ENCODE results near the gene UQCR10. TPM values are rescaled to one million over a fixed set of nuclear protein-coding genes. Genes with fewer than 3 reads are reported as not detected.

The UQCR10 gene
- total and polyA plus RNA-seq, 2 donors = 59.6 to 155 TPM

GRCh38 chr22:29786031-29786430, 18.9 kb downstream of the UQCR10 start:
- Histone ChIP-seq H3K4me3 (ENCODE audit: low read depth, low read length) (no peak overlapping the region), H3K36me3 (ENCODE audit: insufficient read depth) (peaks cover 2% of the 10 kb centered on the region), H3K4me1 (ENCODE audit: insufficient read depth) (no peaks in the 10 kb centered on the region), H3K27ac (ENCODE audit: low read depth) (no peak overlapping the region)
- WGBS = 49% methylated on average over 5 of the region's 5 CpGs
- DNase-seq (ENCODE audit: extremely low spot score) = no peak

- Histone ChIP-seq H3K4me1 (ENCODE audit: insufficient read depth) (no peaks in the 10 kb centered on the region), H3K36me3 (ENCODE audit: insufficient read depth) (peaks cover 7% of the 10 kb centered on the region), H3K27ac (ENCODE audit: low read depth) (no peak overlapping the region), H3K4me3 (ENCODE audit: low read depth, low read length) (no peak overlapping the region)
- WGBS = 75% methylated on average over 9 of the region's 9 CpGs
- no peak for DNase-seq (ENCODE audit: extremely low spot score)
These were observed 20.3 kb downstream of the UQCR10 start for GRCh38 chr22:29787371-29787980.

GRCh38 chr22:29788339-29789279, 21.4 kb downstream of the UQCR10 start:
- 87% methylated on average over 27 of the region's 27 CpGs for WGBS
- H3K4me3 ChIP-seq (ENCODE audit: low read depth, low read length) = no peak overlapping the region
- no peaks in the 10 kb centered on the region for H3K4me1 ChIP-seq (ENCODE audit: insufficient read depth)
- DNase-seq (ENCODE audit: extremely low spot score) = no peak
- H3K27ac ChIP-seq (ENCODE audit: low read depth) = no peak overlapping the region
- H3K36me3 ChIP-seq (ENCODE audit: insufficient read depth) = peaks cover 13% of the 10 kb centered on the region

- no peak for DNase-seq (ENCODE audit: extremely low spot score)
- Histone ChIP-seq H3K4me3 (ENCODE audit: low read depth, low read length) (no peak overlapping the region), H3K4me1 (ENCODE audit: insufficient read depth) (no peaks in the 10 kb centered on the region), H3K36me3 (ENCODE audit: insufficient read depth) (peaks cover 13% of the 10 kb centered on the region), H3K27ac (ENCODE audit: low read depth) (no peak overlapping the region)
- 92% methylated on average over 5 of the region's 5 CpGs for WGBS
These were observed 22.9 kb downstream of the UQCR10 start for GRCh38 chr22:29790061-29790460.

GRCh38 chr22:29793396-29793795, 26.2 kb downstream of the UQCR10 start:
- H3K27ac ChIP-seq (ENCODE audit: low read depth) = no peak overlapping the region
- WGBS = 96% methylated on average over 17 of the region's 17 CpGs
- no peak for DNase-seq (ENCODE audit: extremely low spot score)
- no peaks in the 10 kb centered on the region for H3K4me1 ChIP-seq (ENCODE audit: insufficient read depth)
- no peak overlapping the region for H3K4me3 ChIP-seq (ENCODE audit: low read depth, low read length)
- H3K36me3 ChIP-seq (ENCODE audit: insufficient read depth) = peaks cover 11% of the 10 kb centered on the region

GRCh38 chr22:29795663-29796062, 28.5 kb downstream of the UQCR10 start:
- H3K36me3 ChIP-seq (ENCODE audit: insufficient read depth) = peaks cover 12% of the 10 kb centered on the region
- no peak overlapping the region for H3K27ac ChIP-seq (ENCODE audit: low read depth)
- no peak for DNase-seq (ENCODE audit: extremely low spot score)
- no peak overlapping the region for H3K4me3 ChIP-seq (ENCODE audit: low read depth, low read length)
- H3K4me1 ChIP-seq (ENCODE audit: insufficient read depth) = no peaks in the 10 kb centered on the region
- 55% methylated on average over 5 of the region's 5 CpGs for WGBS

GRCh38 chr22:29797351-29797750, 30.2 kb downstream of the UQCR10 start:
- 93% methylated on average over 3 of the region's 3 CpGs for WGBS
- H3K27ac ChIP-seq (ENCODE audit: low read depth) = no peak overlapping the region
- no peak for DNase-seq (ENCODE audit: extremely low spot score)
- H3K4me1 ChIP-seq (ENCODE audit: insufficient read depth) = no peaks in the 10 kb centered on the region
- H3K36me3 ChIP-seq (ENCODE audit: insufficient read depth) = peaks cover 8% of the 10 kb centered on the region
- H3K4me3 ChIP-seq (ENCODE audit: low read depth, low read length) = no peak overlapping the region

GRCh38 chr22:29798318-29798717, 31.1 kb downstream of the UQCR10 start:
- 69% methylated on average over 6 of the region's 6 CpGs for WGBS
- no peak overlapping the region for H3K4me3 ChIP-seq (ENCODE audit: low read depth, low read length)
- peak overlapping the region; percentile 45 for H3K27ac ChIP-seq (ENCODE audit: low read depth)
- peaks cover 3% of the 10 kb centered on the region for H3K36me3 ChIP-seq (ENCODE audit: insufficient read depth)
- no peak for DNase-seq (ENCODE audit: extremely low spot score)
- H3K4me1 ChIP-seq (ENCODE audit: insufficient read depth) = no peaks in the 10 kb centered on the region

- Histone ChIP-seq H3K27ac (ENCODE audit: low read depth) (peak overlapping the region; percentile 53), H3K36me3 (ENCODE audit: insufficient read depth) (peaks cover 2% of the 10 kb centered on the region), H3K4me1 (ENCODE audit: insufficient read depth) (no peaks in the 10 kb centered on the region), H3K4me3 (ENCODE audit: low read depth, low read length) (no peak overlapping the region)
- no peak for DNase-seq (ENCODE audit: extremely low spot score)
- 75% methylated on average over 2 of the region's 2 CpGs for WGBS
These were observed 31.6 kb downstream of the UQCR10 start for GRCh38 chr22:29798801-29799200.

GRCh38 chr22:29799217-29799680, 32.1 kb downstream of the UQCR10 start:
- 48% methylated on average over 8 of the region's 8 CpGs for WGBS
- Histone ChIP-seq H3K4me3 (ENCODE audit: low read depth, low read length) (no peak overlapping the region), H3K36me3 (ENCODE audit: insufficient read depth) (peaks cover 2% of the 10 kb centered on the region), H3K27ac (ENCODE audit: low read depth) (peak overlapping the region; percentile 80), H3K4me1 (ENCODE audit: insufficient read depth) (no peaks in the 10 kb centered on the region)
- DNase-seq (ENCODE audit: extremely low spot score) = peak; percentile 68

- no peak overlapping the region for H3K27ac ChIP-seq (ENCODE audit: low read depth)
- no peak overlapping the region for H3K4me3 ChIP-seq (ENCODE audit: low read depth, low read length)
- peaks cover 6% of the 10 kb centered on the region for H3K36me3 ChIP-seq (ENCODE audit: insufficient read depth)
- H3K4me1 ChIP-seq (ENCODE audit: insufficient read depth) = no peaks in the 10 kb centered on the region
- no peak for DNase-seq (ENCODE audit: extremely low spot score)
- WGBS = 73% methylated on average over 5 of the region's 5 CpGs
These were observed 34.0 kb downstream of the UQCR10 start for GRCh38 chr22:29801153-29801552.

- Histone ChIP-seq H3K4me1 (ENCODE audit: insufficient read depth) (no peaks in the 10 kb centered on the region), H3K4me3 (ENCODE audit: low read depth, low read length) (no peak overlapping the region), H3K36me3 (ENCODE audit: insufficient read depth) (peaks cover 6% of the 10 kb centered on the region), H3K27ac (ENCODE audit: low read depth) (peak overlapping the region; percentile 14)
- 88% methylated on average over 8 of the region's 8 CpGs for WGBS
- DNase-seq (ENCODE audit: extremely low spot score) = no peak
These were observed 34.6 kb downstream of the UQCR10 start for GRCh38 chr22:29801796-29802195.

- WGBS = 96% methylated on average over 2 of the region's 2 CpGs
- peaks cover 6% of the 10 kb centered on the region for H3K36me3 ChIP-seq (ENCODE audit: insufficient read depth)
- H3K4me3 ChIP-seq (ENCODE audit: low read depth, low read length) = no peak overlapping the region
- H3K4me1 ChIP-seq (ENCODE audit: insufficient read depth) = no peaks in the 10 kb centered on the region
- no peak overlapping the region for H3K27ac ChIP-seq (ENCODE audit: low read depth)
- DNase-seq (ENCODE audit: extremely low spot score) = no peak
These were observed 36.0 kb downstream of the UQCR10 start for GRCh38 chr22:29803190-29803589.

GRCh38 chr22:29804985-29805384, 37.8 kb downstream of the UQCR10 start:
- H3K27ac ChIP-seq (ENCODE audit: low read depth) = no peak overlapping the region
- H3K36me3 ChIP-seq (ENCODE audit: insufficient read depth) = peaks cover 6% of the 10 kb centered on the region
- DNase-seq (ENCODE audit: extremely low spot score) = no peak
- no peaks in the 10 kb centered on the region for H3K4me1 ChIP-seq (ENCODE audit: insufficient read depth)
- WGBS = 94% methylated on average over 2 of the region's 2 CpGs
- no peak overlapping the region for H3K4me3 ChIP-seq (ENCODE audit: low read depth, low read length)
